Kidney epithelial cell (primary cell): ENCODE results near the gene CST3. TPM values are rescaled to one million over a fixed set of nuclear protein-coding genes. Genes with fewer than 3 reads are reported as not detected.

Experiments
- DNase-seq: peaks from one replicate; pipeline ENCODE4 v3.0.0-alpha.2; 2010; ENCODE audit warnings: low read depth
- H3K27me3 ChIP-seq: 2 replicates; pipeline ENCODE4 v1.6.0; 2011; ENCODE audit warnings: low read length; ENCODE audit not compliant: control insufficient read depth, insufficient read depth
- H3K36me3 ChIP-seq: 2 replicates; pipeline ENCODE4 v1.5.1; 2011; ENCODE audit warnings: low read length; ENCODE audit not compliant: control insufficient read depth, insufficient read depth
- H3K4me3 ChIP-seq: 2 replicates; pipeline ENCODE4 v1.5.1; 2011; ENCODE audit warnings: low read depth, mild to moderate bottlenecking, control low read depth, low read length
- total RNA-seq: library from RNA; depleted of rRNA; stranded (reverse); fragments of >200 nt; gene quantifications from 2 replicates; pipeline ENCODE4 v1.2.3, GENCODE V29; 2015
- TF ChIP-seq, protein P1 (sequence below): IDR thresholded peaks from 2 replicates; pipeline ENCODE4 v1.5.1; 2011; ENCODE audit warnings: mild to moderate bottlenecking, moderate library complexity, low read length, control low read depth, inconsistent platforms; ENCODE audit not compliant: insufficient read depth, poor library complexity, severe bottlenecking

CST3 gene
- total RNA-seq, 1 donor from 2014 or later: 303 TPM

DNA sequence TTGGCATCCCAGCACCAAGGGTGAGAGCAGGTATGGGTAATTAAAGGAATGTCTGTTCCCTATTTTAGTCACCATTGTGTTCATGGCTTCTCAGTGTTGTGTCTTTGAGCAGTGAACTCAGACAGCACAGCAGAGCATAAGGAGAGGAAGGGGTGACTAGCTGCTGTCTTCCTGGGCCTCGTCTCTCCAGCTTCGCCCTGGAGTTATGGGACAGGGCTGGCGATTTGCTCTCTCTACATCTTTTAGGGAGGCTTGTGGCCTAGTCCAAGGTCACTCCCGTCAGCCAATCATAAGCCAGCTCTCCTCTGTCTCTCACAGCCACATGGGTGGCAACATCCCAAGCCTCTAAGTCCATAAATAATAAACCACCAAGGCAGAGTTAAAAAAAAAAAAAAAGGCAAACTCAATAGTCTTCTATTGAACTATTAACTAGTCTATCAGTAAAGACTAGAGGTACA is 7.3 kb downstream of the CST3 start:
- H3K27me3 ChIP-seq: no peaks in the 10 kb centered on the region
- TF ChIP-seq, protein P1, sequence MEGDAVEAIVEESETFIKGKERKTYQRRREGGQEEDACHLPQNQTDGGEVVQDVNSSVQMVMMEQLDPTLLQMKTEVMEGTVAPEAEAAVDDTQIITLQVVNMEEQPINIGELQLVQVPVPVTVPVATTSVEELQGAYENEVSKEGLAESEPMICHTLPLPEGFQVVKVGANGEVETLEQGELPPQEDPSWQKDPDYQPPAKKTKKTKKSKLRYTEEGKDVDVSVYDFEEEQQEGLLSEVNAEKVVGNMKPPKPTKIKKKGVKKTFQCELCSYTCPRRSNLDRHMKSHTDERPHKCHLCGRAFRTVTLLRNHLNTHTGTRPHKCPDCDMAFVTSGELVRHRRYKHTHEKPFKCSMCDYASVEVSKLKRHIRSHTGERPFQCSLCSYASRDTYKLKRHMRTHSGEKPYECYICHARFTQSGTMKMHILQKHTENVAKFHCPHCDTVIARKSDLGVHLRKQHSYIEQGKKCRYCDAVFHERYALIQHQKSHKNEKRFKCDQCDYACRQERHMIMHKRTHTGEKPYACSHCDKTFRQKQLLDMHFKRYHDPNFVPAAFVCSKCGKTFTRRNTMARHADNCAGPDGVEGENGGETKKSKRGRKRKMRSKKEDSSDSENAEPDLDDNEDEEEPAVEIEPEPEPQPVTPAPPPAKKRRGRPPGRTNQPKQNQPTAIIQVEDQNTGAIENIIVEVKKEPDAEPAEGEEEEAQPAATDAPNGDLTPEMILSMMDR: no peak
- no peak for DNase-seq

DNA sequence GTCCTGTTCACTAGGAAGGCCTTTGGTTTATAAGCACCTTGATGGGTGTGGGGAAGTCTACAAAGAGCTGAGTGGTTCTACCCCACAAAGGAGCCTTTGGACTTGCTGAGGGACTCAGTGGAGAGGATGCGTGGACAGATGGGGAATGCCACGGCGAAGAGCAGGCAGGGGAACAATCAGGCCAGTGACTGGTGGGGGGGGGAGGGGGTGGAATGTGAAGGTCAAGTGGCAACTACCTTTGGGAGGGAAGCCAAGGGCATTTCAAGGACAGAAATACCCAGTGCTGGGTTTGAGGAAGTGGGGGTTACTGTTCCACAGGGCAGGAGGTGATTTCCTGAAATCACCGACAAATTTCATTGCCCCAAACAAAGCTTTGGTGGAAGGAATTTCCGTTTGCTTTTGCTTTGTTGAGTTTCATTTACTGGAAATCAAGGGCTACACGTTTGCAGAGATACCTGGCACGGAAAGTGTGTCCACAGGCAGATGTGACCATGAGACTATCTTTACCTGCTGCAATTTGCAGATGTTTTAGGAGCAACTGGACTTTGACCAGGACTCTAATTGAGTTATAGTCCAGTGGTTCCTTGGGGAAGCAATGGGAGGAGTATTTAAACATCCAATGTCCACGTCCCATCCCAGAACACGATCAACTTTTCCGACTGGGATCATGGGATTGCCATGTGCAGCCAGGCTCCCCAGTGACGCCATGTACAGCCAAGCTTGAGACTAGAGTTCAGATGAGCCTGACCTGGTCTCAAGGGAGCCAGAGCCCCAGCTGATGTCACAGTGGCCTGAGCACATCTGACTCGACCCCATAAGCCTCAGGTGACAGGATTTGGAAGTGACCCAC is 8.0 kb downstream of the CST3 start:
- Histone ChIP-seq H3K36me3 (peaks cover 3% of the 10 kb centered on the region), H3K4me3 (no peak overlapping the region), H3K27me3 (no peaks in the 10 kb centered on the region)
- TF ChIP-seq, protein P1: no peak
- DNase-seq: no peak

More for the DNA sequence above, 7.3 kb downstream of the CST3 start:
- H3K36me3 ChIP-seq: peaks cover 5% of the 10 kb centered on the region
- H3K4me3 ChIP-seq: no peak overlapping the region

DNA sequence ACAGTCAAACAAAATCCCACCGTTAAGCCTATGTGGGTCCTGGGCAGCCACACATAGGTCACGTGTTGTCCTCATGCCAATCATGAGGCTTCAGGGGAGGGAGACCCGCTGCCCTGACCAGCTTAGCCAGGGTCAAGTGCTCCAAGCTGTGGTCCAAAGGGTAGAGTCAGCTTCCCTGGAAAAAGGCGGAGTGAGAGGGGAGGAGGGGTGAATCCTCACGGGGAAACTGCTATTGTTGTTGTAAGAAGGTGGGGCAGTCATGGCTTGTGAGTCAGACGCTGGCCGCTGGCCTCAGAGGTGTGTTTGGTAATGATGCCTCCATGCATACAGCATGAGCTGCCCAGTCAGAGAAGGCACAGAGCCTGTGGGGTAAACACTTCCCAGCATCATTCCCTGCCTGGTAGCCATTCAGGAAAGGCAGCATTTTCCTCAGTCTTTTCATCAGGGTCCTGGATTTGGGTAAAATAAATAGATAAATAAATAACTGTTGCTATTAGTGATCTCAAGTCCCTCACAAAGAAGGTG is 8.7 kb downstream of the CST3 start:
- H3K27me3 ChIP-seq: no peaks in the 10 kb centered on the region
- H3K36me3 ChIP-seq: peaks cover 3% of the 10 kb centered on the region
- TF ChIP-seq, protein P1: no peak
- no peak overlapping the region for H3K4me3 ChIP-seq
- peak; percentile 74 for DNase-seq

GRCh38 chr20:23628402-23629016 is 9.2 kb downstream of the CST3 start:
- Histone ChIP-seq H3K4me3 (no peak overlapping the region), H3K27me3 (no peaks in the 10 kb centered on the region), H3K36me3 (peaks cover 3% of the 10 kb centered on the region)
- TF ChIP-seq, protein P1: no peak
- no peak for DNase-seq

DNA sequence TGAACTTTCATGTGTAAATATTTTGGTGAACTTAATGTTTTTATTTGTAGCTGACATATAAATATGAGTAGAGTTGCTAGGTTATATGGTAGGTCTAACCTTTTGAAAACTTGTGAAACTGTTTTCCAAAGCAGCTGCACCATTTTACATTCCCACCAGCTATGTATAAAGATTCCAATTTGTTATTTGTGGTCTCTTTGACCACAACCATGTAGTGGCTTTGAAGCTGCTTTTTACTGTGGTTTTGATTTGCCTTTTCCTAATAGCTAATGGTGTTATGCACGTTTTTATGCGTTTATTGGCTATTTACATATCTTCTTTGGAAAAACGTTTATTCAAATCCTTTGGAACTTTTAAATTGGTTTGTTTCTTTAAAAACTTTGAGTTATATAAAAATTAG is 10.3 kb downstream of the CST3 start:
- no peak for DNase-seq
- H3K27me3 ChIP-seq: no peaks in the 10 kb centered on the region
- no peaks in the 10 kb centered on the region for H3K36me3 ChIP-seq
- no peak overlapping the region for H3K4me3 ChIP-seq
- TF ChIP-seq, protein P1: no peak
